Endothelial cell (in vitro differentiated cells): Measurements from ENCODE around the gene ATF7. TPM values are rescaled to one million over a fixed set of nuclear protein-coding genes. Genes with fewer than 3 reads are reported as not detected.

Experiments used
- DNase-seq: peaks from one replicate; pipeline ENCODE4 v3.0.0; 2021; ENCODE audit warnings: low spot score
- H3K27ac Mint-ChIP-seq: one replicate; pipeline ENCODE4 v1.8.0; 2021; ENCODE audit warnings: mixed read lengths, inconsistent platforms; ENCODE audit not compliant: unreplicated experiment
- H3K27me3 Mint-ChIP-seq: one replicate; pipeline ENCODE4 v1.8.0; 2021; ENCODE audit warnings: mild to moderate bottlenecking, moderate library complexity, mixed read lengths, inconsistent platforms; ENCODE audit not compliant: unreplicated experiment
- H3K36me3 Mint-ChIP-seq: one replicate; pipeline ENCODE4 v1.8.0; 2021; ENCODE audit warnings: mild to moderate bottlenecking, low read depth, mixed read lengths, inconsistent platforms; ENCODE audit not compliant: unreplicated experiment
- H3K4me1 Mint-ChIP-seq: one replicate; pipeline ENCODE4 v1.8.0; 2021; ENCODE audit warnings: mild to moderate bottlenecking, mixed read lengths, inconsistent platforms; ENCODE audit not compliant: unreplicated experiment
- H3K4me3 Mint-ChIP-seq: one replicate; pipeline ENCODE4 v1.8.0; 2021; ENCODE audit warnings: mild to moderate bottlenecking, mixed read lengths, inconsistent platforms; ENCODE audit not compliant: unreplicated experiment
- H3K9me3 Mint-ChIP-seq: one replicate; pipeline ENCODE4 v1.8.0; 2021; ENCODE audit warnings: mixed read lengths, inconsistent platforms; ENCODE audit not compliant: unreplicated experiment
- total RNA-seq: library from RNA; stranded (reverse); fragmentation: NEBNext Ultra II Directional; extraction: Animal tissue kit (Norgen Biotek cat#: 25700); gene quantifications from one replicate; pipeline ENCODE4 v1.2.1, GENCODE V29; 2021; ENCODE audit not compliant: unreplicated experiment
- TF ChIP-seq, protein P1 (sequence below): fragments of 200-600 bp; sonication (generic); IDR thresholded peaks from one replicate; pipeline ENCODE4 v1.5.0; 2021; ENCODE audit warnings: antibody characterized with exemption; ENCODE audit not compliant: unreplicated experiment

ATF7 gene
- total RNA-seq, 1 donor from 2014 or later: 63.3 TPM

DNA sequence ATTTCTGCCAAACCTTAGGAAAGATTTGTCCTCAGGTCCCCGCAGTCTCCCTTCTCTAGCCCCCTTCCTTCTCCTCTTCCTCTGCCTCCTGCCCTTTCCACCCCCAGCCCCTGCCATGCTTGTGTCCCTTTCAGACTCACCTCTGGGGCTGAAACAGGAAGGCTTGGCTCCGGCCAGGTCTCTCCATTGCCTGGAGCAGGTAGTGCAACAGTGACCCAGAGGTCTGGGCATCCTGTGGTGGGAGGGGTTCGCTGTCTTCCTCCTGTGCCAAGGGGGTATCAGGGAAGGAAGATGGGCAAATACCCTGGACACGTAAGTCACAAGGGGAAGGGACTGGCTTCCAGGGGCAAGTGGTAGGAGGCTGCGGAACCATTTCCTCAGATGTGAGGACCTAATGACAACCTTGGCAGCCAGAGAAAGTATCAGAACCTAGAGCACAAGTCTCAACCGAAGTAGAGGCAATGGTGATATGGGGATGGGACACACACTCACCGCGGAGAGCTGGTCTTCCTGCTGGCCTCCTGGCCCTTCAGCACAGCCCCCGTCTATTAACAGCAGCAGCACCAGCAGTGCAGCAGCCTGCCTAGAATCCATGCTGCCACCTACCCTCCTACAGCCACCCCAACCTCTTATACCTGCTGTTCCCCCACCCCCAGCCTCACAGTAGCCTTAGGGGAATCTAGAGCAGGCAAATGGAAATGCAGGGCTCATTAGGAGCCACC is 119.1 kb downstream of the ATF7 start, which contains the start of gene NPFF:
NPFF (minus strand) TSS at position 604 of the 722 bp plus-strand sequence; CDS start at position 594, 10 bp downstream.
- H3K4me3 Mint-ChIP-seq: peak within 1 kb of the TSS; percentile 18
- TF ChIP-seq, protein P1, sequence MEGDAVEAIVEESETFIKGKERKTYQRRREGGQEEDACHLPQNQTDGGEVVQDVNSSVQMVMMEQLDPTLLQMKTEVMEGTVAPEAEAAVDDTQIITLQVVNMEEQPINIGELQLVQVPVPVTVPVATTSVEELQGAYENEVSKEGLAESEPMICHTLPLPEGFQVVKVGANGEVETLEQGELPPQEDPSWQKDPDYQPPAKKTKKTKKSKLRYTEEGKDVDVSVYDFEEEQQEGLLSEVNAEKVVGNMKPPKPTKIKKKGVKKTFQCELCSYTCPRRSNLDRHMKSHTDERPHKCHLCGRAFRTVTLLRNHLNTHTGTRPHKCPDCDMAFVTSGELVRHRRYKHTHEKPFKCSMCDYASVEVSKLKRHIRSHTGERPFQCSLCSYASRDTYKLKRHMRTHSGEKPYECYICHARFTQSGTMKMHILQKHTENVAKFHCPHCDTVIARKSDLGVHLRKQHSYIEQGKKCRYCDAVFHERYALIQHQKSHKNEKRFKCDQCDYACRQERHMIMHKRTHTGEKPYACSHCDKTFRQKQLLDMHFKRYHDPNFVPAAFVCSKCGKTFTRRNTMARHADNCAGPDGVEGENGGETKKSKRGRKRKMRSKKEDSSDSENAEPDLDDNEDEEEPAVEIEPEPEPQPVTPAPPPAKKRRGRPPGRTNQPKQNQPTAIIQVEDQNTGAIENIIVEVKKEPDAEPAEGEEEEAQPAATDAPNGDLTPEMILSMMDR: no peak
- no peaks in the 10 kb centered on the region for H3K9me3 Mint-ChIP-seq
- peak within 1 kb of the TSS; percentile 57 for H3K27ac Mint-ChIP-seq
- H3K4me1 Mint-ChIP-seq: peaks cover 10% of the 10 kb centered on the region
- no peak for DNase-seq
- peaks cover 25% of the 10 kb centered on the region for H3K36me3 Mint-ChIP-seq
- H3K27me3 Mint-ChIP-seq: peaks cover 22% of the 10 kb centered on the region

DNA sequence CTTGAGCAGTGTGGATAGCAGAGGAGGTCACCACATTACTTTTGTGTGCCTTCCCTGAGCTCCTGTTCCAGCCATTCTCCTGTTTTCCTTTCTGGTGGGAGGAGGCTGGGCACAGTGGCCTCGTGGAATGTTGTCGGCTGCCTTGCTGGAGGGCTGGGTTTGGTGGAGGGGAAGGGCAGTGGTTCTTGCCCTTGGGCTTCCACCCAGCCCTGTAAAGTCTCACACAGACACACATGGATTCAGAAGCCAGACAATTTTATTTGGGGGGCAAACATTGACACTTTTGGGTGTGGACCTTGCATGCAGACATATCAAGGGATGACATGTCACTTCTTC is 119.8 kb downstream of the ATF7 start:
- Mint-ChIP-seq H3K4me3 (no peak overlapping the region), H3K36me3 (peaks cover 19% of the 10 kb centered on the region)
- TF ChIP-seq, protein P1: no peak

DNA sequence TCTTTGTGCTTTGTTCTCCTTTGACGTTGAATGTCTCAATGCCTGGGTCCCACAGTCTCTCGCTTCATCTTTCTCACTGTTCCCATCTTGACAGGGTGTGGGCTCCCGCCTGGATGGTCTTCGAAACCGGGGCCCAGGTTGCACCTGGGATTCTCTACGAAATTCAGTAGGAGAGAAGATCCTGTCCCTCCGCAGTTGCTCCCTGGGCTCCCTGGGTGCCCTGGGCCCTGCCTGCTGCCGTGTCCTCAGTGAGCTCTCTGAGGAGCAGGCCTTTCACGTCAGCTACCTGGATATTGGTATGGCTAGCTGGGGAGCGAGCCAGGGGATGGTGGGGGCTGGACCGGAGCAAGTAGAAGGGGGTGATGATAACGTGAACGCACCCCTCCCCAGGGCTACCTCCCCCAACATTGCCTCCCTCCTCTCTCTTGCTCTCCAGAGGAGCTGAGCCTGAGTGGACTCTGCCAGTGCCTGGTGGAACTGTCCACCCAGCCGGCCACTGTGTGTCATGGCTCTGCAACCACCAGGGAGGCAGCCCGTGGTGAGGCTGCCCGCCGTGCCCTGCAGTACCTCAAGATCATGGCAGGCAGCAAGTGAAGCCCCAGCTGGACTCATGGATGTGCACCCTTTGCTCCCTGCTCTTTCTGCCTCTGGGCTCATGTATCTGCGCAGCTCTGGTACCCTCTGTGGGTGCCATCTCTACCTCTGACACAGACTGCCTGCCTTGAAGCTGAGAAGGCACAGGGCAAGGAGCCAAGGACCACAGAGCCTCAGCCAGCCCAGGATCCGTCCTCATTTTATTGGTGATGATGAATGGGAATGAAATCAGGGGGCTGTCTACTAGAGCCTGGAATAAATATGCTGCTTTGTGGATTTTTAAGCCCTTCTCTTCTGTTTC is 120.4 kb downstream of the ATF7 start:
- Mint-ChIP-seq H3K27ac (peak overlapping the region; percentile 57), H3K4me3 (peak overlapping the region; percentile 18), H3K9me3 (no peaks in the 10 kb centered on the region), H3K36me3 (peaks cover 14% of the 10 kb centered on the region), H3K27me3 (peaks cover 20% of the 10 kb centered on the region), H3K4me1 (peaks cover 15% of the 10 kb centered on the region)
- TF ChIP-seq, protein P1: no peak
- no peak for DNase-seq

More for the DNA sequence above, 119.8 kb downstream of the ATF7 start:
- DNase-seq: no peak
- Mint-ChIP-seq H3K27me3 (peaks cover 22% of the 10 kb centered on the region), H3K9me3 (no peaks in the 10 kb centered on the region), H3K27ac (peak overlapping the region; percentile 57), H3K4me1 (peaks cover 15% of the 10 kb centered on the region)

DNA sequence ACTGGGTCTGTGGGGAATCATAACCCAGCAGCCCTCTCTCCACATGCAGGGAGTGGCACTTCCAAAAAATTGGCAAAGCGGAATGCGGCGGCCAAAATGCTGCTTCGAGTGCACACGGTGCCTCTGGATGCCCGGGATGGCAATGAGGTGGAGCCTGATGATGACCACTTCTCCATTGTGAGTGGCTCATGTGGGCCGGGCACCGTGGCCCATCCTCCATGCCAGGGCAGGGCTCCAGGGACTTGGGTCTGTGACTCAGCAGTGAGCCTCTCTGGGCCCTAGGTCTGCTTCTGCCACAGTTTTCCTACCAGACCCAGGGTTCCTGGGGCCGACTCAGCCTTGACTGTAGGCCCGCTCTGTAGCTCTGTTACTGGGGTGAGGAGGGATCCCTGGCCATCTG is 121.1 kb downstream of the ATF7 start:
- TF ChIP-seq, protein P1: no peak
- Mint-ChIP-seq H3K4me3 (peak overlapping the region; percentile 14), H3K27me3 (peaks cover 21% of the 10 kb centered on the region), H3K9me3 (no peaks in the 10 kb centered on the region), H3K27ac (no peak overlapping the region), H3K36me3 (peaks cover 14% of the 10 kb centered on the region), H3K4me1 (peaks cover 19% of the 10 kb centered on the region)
- DNase-seq: no peak
